Panc1 (cell line): ENCODE measurements around the gene RASSF5. TPM values are rescaled to one million over a fixed set of nuclear protein-coding genes. Genes with fewer than 3 reads are reported as not detected.

Source experiments
- ATAC-seq: fragments of 200-7000 bp; cut with Tn5 transposase; 2 replicates; pipeline ENCODE4 v1.9.1; 2020; ENCODE audit warnings: mild to moderate bottlenecking, moderate library complexity
- BruUV-seq: library from RNA; stranded (reverse); fragments of 400-500 nt; replicated peaks from 2 replicates; lab custom pipeline; 2021; lab: Mats Ljungman, UMichigan
- CTCF ChIA-PET: fragments of 300-600 bp; sonication (Branson Sonifier 250); formaldehyde crosslinking; loops from one replicate; lab custom pipeline; 2022; ENCODE audit warnings: antibody characterized with exemption; lab: Charles Lee
- POLR2A ChIA-PET: fragments of 300-600 bp; sonication (Branson Sonifier 250); formaldehyde crosslinking; loops from one replicate; lab custom pipeline; 2022; ENCODE audit warnings: antibody characterized with exemption; lab: Charles Lee
- DNase-seq: peaks from one replicate; pipeline ENCODE4 v3.0.0-alpha.2; 2010; ENCODE audit warnings: low read depth, low spot score
- H3K27ac ChIP-seq: 2 replicates; pipeline ENCODE4 v1.5.1; 2011; ENCODE audit warnings: mild to moderate bottlenecking, low read length, inconsistent platforms
- H3K27me3 ChIP-seq: fragments of 200-500 bp; sonication (Bioruptor generic); 2 replicates; pipeline ENCODE4 v1.6.0; 2014; ENCODE audit warnings: low read length, inconsistent platforms; ENCODE audit not compliant: control insufficient read depth, insufficient read depth
- H3K36me3 ChIP-seq: fragments of 200-500 bp; sonication (Bioruptor generic); 2 replicates; pipeline ENCODE4 v1.5.1; 2014; ENCODE audit warnings: inconsistent platforms, mild to moderate bottlenecking, low read length, moderate library complexity; ENCODE audit not compliant: control insufficient read depth, insufficient read depth
- H3K4me1 ChIP-seq: 2 replicates; pipeline ENCODE4 v1.5.1; 2011; ENCODE audit warnings: inconsistent platforms, mild to moderate bottlenecking, low read length, moderate library complexity; ENCODE audit not compliant: control insufficient read depth, insufficient read depth
- H3K4me3 ChIP-seq, 2 experiments: 2 replicates each; pipeline ENCODE4 v1.5.1; 2011 to 2012; ENCODE audit warnings: low read depth in 2 of 2, low read length in 2 of 2, mild to moderate bottlenecking in 2 of 2, inconsistent platforms in 1 of 2, moderate library complexity in 1 of 2
- H3K9me3 ChIP-seq: fragments of 200-500 bp; sonication (Bioruptor generic); 2 replicates; pipeline ENCODE4 v1.5.1; 2014; ENCODE audit warnings: low read depth, mild to moderate bottlenecking, inconsistent platforms, low read length, moderate library complexity; ENCODE audit not compliant: control insufficient read depth, insufficient read depth
- CTCF ChIP-seq: fragments of 450-650 bp; IDR thresholded peaks from 2 replicates; pipeline ENCODE4 v1.5.1; 2017; ENCODE audit warnings: mild to moderate bottlenecking
- POLR2AphosphoS5 ChIP-seq: IDR thresholded peaks from 2 replicates; pipeline ENCODE4 v1.6.1; 2012; ENCODE audit warnings: mild to moderate bottlenecking, low read depth, low read length, moderate library complexity
- REST ChIP-seq, 2 experiments: IDR thresholded peaks; 2 replicates each; pipeline ENCODE4 v1.6.1; 2011 to 2012; ENCODE audit warnings: low read depth in 2 of 2, control low read depth in 1 of 2, low read length in 1 of 2, mild to moderate bottlenecking in 1 of 2, moderate library complexity in 1 of 2; ENCODE audit not compliant: insufficient read depth in 1 of 2
- SIN3A ChIP-seq: IDR thresholded peaks from 2 replicates; pipeline ENCODE4 v1.6.1; 2012; ENCODE audit warnings: low read depth, mild to moderate bottlenecking, low read length, moderate library complexity, borderline replicate concordance; ENCODE audit not compliant: insufficient read depth
- TCF7L2 ChIP-seq: IDR thresholded peaks from 2 replicates; pipeline ENCODE4 v1.6.1; 2011; ENCODE audit warnings: mild to moderate bottlenecking, low read depth, low read length, inconsistent platforms
- in situ Hi-C: cut with HindIII; loops from 2 replicates; pipeline ENCODE4 v1.10.0; 2016; ENCODE audit warnings: low sequenced_read_pairs, low pct_unique_long_range_greater_than_20kb
- intact Hi-C: fragments of 100-400 bp; cut with micrococcal nuclease; formaldehyde crosslinking; loops from one replicate; pipeline ENCODE4 v1.10.0; 2022; ENCODE audit not compliant: unreplicated experiment
- total RNA-seq: library from RNA; stranded (reverse); gene quantifications from one replicate; pipeline ENCODE4 v1.2.1, GENCODE V29; 2021; ENCODE audit not compliant: unreplicated experiment

The RASSF5 gene
- total RNA-seq, 1 experiment from 2014 or later: 1.6 TPM

- H3K36me3 ChIP-seq: no peaks in the 10 kb centered on the region
- ChIA-PET POLR2A (no interaction called here), CTCF (interaction anchor here (0.6 kb wide), 1 partner anchor 236 kb away, joined by 4 read pairs; no protein-coding TSS in a partner anchor)
- TF ChIP-seq REST (IDR thresholded peaks at IDR 0.05; ENCODE audit: insufficient read depth in 1 of 2, low read depth in 2 of 2, low read length in 1 of 2) (no peak), TCF7L2 (no peak), CTCF (no peak), POLR2AphosphoS5 (no peak)
- peaks cover 4% of the 10 kb centered on the region; the same call in 1 of the 2 replicates for H3K27me3 ChIP-seq
- no peaks in the 10 kb centered on the region for H3K9me3 ChIP-seq
- peaks cover 4% of the 10 kb centered on the region; the same call in 1 of the 2 replicates for H3K4me1 ChIP-seq
- no peak overlapping the region for H3K27ac ChIP-seq
- BruUV-seq: no TSS peak
- intact Hi-C loops: no loop called here
- DNase-seq (no peak), ATAC-seq (no peak)
- H3K4me3 ChIP-seq: no peak overlapping the region
- in situ Hi-C loops: no loop called here
Measured at GRCh38 chr1:206559672-206559995, 52.3 kb downstream of the RASSF5 start.

- CTCF ChIA-PET: interaction anchor here (0.6 kb wide), 1 partner anchor 236 kb away, joined by 4 read pairs; no protein-coding TSS in a partner anchor
- in situ Hi-C loops (no loop called here), intact Hi-C loops (no loop called here)
- H3K27me3 ChIP-seq: peaks cover 4% of the 10 kb centered on the region; the same call in 1 of the 2 replicates
- H3K36me3 ChIP-seq: no peaks in the 10 kb centered on the region
- H3K9me3 ChIP-seq: no peaks in the 10 kb centered on the region
- no peak for ATAC-seq
- no TSS peak for BruUV-seq
- H3K27ac ChIP-seq: no peak overlapping the region
- no peak for TF ChIP-seq TCF7L2
- no peak for TF ChIP-seq CTCF
- no peak for TF ChIP-seq POLR2AphosphoS5
- TF ChIP-seq REST (IDR thresholded peaks at IDR 0.05; ENCODE audit: insufficient read depth in 1 of 2, low read depth in 2 of 2, low read length in 1 of 2): no peak
- no peak for TF ChIP-seq SIN3A
- H3K4me1 ChIP-seq: peaks cover 4% of the 10 kb centered on the region; the same call in 1 of the 2 replicates
- no peak overlapping the region for H3K4me3 ChIP-seq
- DNase-seq: no peak
- POLR2A ChIA-PET: no interaction called here
Measured at GRCh38 chr1:206560007-206560716, 52.8 kb downstream of the RASSF5 start.
